ENCODE data around the gene KRT4. TPM values are rescaled to one million over a fixed set of nuclear protein-coding genes. Genes with fewer than 3 reads are reported as not detected.

The KRT4 gene
- total and polyA plus RNA-seq, 2 experiments from 2014 or later: 4.2 to 8.7 TPM

DNA sequence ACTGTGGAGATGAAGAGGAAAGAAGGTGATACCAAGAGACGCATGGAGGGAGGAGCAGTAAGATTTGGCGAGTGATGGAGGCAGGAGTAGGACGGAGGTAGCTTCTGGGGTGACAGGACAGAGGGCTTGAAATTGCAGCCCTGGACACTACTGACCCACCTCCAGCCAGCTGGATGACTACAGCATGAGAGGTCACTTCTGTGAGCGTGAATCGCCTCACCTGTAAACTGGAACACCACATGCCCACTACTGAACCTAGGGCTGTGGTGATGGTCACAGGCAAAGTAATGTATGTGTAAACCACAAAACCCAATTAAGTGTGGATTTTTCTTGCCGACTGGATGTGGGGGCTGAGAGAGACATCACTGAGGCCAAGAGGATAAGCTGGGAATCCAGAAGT, 6.6 kb upstream of the KRT4 start:
- H3K4me1 ChIP-seq (ENCODE audit: insufficient read depth): peaks cover 8% of the 10 kb centered on the region
- peaks cover 6% of the 10 kb centered on the region for H3K27me3 ChIP-seq
- no peak for DNase-seq (ENCODE audit: low spot score)
- no peak overlapping the region for H2AFZ ChIP-seq
- H4K20me1 ChIP-seq (ENCODE audit: insufficient read depth, poor library complexity, severe bottlenecking): no peaks in the 10 kb centered on the region
- H3K4me3 ChIP-seq: no peak overlapping the region
- no peak overlapping the region for H3K4me2 ChIP-seq
- H3K9me2 ChIP-seq (replicated peaks; ENCODE audit: insufficient read depth): no peaks in the 10 kb centered on the region
- TF ChIP-seq EZH2phosphoT487 (IDR thresholded peaks at IDR 0.05; ENCODE audit: low read depth, severe bottlenecking, unreplicated experiment) (no peak), EZH2 (IDR thresholded peaks at IDR 0.05; ENCODE audit: borderline replicate concordance) (no peak)
- TF ChIP-seq, protein P1, sequence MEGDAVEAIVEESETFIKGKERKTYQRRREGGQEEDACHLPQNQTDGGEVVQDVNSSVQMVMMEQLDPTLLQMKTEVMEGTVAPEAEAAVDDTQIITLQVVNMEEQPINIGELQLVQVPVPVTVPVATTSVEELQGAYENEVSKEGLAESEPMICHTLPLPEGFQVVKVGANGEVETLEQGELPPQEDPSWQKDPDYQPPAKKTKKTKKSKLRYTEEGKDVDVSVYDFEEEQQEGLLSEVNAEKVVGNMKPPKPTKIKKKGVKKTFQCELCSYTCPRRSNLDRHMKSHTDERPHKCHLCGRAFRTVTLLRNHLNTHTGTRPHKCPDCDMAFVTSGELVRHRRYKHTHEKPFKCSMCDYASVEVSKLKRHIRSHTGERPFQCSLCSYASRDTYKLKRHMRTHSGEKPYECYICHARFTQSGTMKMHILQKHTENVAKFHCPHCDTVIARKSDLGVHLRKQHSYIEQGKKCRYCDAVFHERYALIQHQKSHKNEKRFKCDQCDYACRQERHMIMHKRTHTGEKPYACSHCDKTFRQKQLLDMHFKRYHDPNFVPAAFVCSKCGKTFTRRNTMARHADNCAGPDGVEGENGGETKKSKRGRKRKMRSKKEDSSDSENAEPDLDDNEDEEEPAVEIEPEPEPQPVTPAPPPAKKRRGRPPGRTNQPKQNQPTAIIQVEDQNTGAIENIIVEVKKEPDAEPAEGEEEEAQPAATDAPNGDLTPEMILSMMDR (IDR thresholded peaks at IDR 0.05; ENCODE audit: poor library complexity): no peak
- no peak overlapping the region for H3K27ac ChIP-seq
- H3K36me3 ChIP-seq (replicated peaks; ENCODE audit: insufficient read depth, low read depth): no peaks in the 10 kb centered on the region
- 87% methylated on average over 6 of the region's 6 CpGs for WGBS (ENCODE audit: low lambda C conversion rate, missing lambda C conversion rate)
- H3K79me2 ChIP-seq: no peaks in the 10 kb centered on the region
- no peaks in the 10 kb centered on the region for H3K9me3 ChIP-seq (ENCODE audit: low read depth)

DNA sequence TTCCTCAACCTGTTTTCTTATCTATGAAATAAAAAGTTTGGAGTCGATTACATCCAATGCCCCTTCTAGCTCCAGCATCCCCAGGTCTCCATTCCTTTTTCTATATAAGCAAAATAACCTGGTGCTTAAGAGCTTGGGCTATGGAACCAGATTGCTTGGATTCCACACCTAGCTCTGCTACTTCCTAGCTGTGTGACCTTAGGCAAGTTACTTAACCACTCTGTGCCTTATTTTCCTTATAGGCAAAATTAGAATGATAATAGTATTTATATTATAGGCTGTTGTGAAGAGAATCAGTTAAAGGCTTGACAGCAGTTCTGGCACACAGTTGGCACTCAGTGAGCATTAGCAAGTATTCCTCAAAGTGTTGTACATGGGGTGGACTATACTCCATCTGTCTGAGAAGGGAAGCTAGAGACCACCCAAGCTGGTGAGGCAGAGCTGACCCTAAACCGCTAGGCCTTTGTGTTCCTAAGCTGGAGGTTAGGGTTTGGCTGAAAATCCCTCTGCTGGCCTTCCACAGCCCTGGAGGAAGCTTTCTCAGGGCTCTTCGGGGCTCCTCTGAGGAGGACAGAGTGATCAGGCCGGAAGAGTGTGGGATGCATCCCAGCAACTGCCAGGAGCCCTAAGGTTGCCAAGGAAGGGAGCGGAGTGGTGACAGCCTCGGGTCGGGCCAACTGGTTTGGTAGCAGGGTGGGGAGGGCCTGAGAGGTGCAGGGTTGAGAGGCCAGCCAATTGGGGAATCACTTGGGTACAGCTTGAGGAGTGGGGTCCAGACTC, 6.0 kb upstream of the KRT4 start:
- no peaks in the 10 kb centered on the region for H4K20me1 ChIP-seq (ENCODE audit: insufficient read depth, poor library complexity, severe bottlenecking)
- no peak overlapping the region for H2AFZ ChIP-seq

DNA sequence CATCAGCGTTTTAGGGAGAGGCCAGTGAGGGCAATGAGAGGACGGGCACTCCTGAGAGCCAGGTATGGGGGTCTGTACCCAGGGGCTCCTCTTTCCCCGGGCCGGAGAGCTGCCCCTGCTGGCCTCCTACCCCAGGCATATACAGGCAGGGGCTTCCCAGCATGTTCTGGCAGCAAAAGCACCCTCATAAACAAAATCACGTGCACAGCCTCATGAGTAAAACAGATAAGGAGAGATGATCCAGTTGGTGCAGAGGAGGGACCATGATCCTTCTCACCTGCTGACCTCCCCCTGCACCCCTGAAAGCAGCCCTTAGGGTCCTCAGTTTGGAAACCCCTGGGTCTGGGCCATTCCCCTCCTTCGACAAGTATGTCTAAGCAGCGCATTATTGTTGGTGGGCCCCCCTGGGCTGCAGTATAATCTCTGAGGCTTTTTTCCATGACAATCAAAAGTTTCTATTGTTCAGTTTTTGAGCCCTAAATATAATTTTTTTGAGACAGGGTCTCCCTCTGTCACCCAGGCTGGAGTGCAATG, 5.0 kb upstream of the KRT4 start:
- Histone ChIP-seq H3K4me1 (ENCODE audit: insufficient read depth) (peaks cover 20% of the 10 kb centered on the region), H2AFZ (no peak overlapping the region), H3K9me2 (replicated peaks; ENCODE audit: insufficient read depth) (no peaks in the 10 kb centered on the region), H4K20me1 (ENCODE audit: insufficient read depth, poor library complexity, severe bottlenecking) (no peaks in the 10 kb centered on the region), H3K27me3 (peaks cover 6% of the 10 kb centered on the region), H3K9me3 (ENCODE audit: low read depth) (no peaks in the 10 kb centered on the region), H3K4me3 (no peak overlapping the region), H3K79me2 (no peaks in the 10 kb centered on the region), H3K4me2 (peak overlapping the region; percentile 45), H3K36me3 (replicated peaks; ENCODE audit: insufficient read depth, low read depth) (no peaks in the 10 kb centered on the region), H3K27ac (no peak overlapping the region)
- 57% methylated on average over 7 of the region's 7 CpGs for WGBS (ENCODE audit: low lambda C conversion rate, missing lambda C conversion rate)
- peak; percentile 44 for DNase-seq (ENCODE audit: low spot score)
- no peak for TF ChIP-seq EZH2phosphoT487 (IDR thresholded peaks at IDR 0.05; ENCODE audit: low read depth, severe bottlenecking, unreplicated experiment)
- no peak for TF ChIP-seq EZH2 (IDR thresholded peaks at IDR 0.05; ENCODE audit: borderline replicate concordance)
- TF ChIP-seq, protein P1 (IDR thresholded peaks at IDR 0.05; ENCODE audit: poor library complexity): no peak

More for the DNA sequence above, 6.0 kb upstream of the KRT4 start:
- Histone ChIP-seq H3K27ac (no peak overlapping the region), H3K9me2 (replicated peaks; ENCODE audit: insufficient read depth) (no peaks in the 10 kb centered on the region), H3K4me3 (no peak overlapping the region), H3K9me3 (ENCODE audit: low read depth) (no peaks in the 10 kb centered on the region), H3K4me2 (no peak overlapping the region), H3K79me2 (no peaks in the 10 kb centered on the region), H3K4me1 (ENCODE audit: insufficient read depth) (peaks cover 11% of the 10 kb centered on the region), H3K36me3 (replicated peaks; ENCODE audit: insufficient read depth, low read depth) (no peaks in the 10 kb centered on the region), H3K27me3 (peaks cover 6% of the 10 kb centered on the region)
- DNase-seq (ENCODE audit: low spot score): no peak
- TF ChIP-seq EZH2phosphoT487 (IDR thresholded peaks at IDR 0.05; ENCODE audit: low read depth, severe bottlenecking, unreplicated experiment): no peak
- TF ChIP-seq, protein P1 (IDR thresholded peaks at IDR 0.05; ENCODE audit: poor library complexity): no peak
- TF ChIP-seq EZH2 (IDR thresholded peaks at IDR 0.05; ENCODE audit: borderline replicate concordance): no peak
- WGBS (ENCODE audit: low lambda C conversion rate, missing lambda C conversion rate): 92% methylated on average over 7 of the region's 7 CpGs
